ENCODE results near the gene ARHGEF28.

DNA sequence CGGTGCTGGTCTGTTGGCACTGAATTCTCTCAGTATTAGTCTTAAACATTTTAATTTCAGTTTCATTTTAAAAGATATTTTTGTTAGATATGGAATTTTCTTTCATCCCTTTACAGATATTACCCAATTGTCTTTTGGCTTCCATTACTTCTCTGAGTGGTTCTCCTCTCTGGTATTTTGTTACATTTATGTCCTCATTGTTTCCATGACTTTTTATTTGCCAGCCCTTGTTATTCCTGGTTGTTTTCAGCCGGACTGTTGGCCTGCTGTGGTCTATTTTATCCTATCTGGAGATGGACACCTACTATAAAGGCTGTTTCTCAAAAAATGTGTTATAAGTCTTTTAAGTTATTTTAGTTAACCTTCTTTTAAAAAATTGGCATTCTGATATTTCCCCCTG, 117.2 kb downstream of the ARHGEF28 start:
- TF ChIP-seq ZNF24 (IDR thresholded peaks at IDR 0.05) = no peak
- no peak for TF ChIP-seq HIVEP1 (CRISPR knock-in tag; IDR thresholded peaks at IDR 0.05)
- no peak for TF ChIP-seq MTA3 (CRISPR knock-in tag; IDR thresholded peaks at IDR 0.05)
- TF ChIP-seq BHLHE40 (IDR thresholded peaks at IDR 0.05; ENCODE audit: low read length) = no peak
- TF ChIP-seq EZH2 (conservative IDR thresholded peaks at IDR 0.05; ENCODE audit: low read depth, low read length) = no peak
- TF ChIP-seq ZNF816 (CRISPR knock-in tag; IDR thresholded peaks at IDR 0.05; ENCODE audit: borderline replicate concordance) = no peak
- no peak for TF ChIP-seq CTCF (CRISPR knock-in tag; IDR thresholded peaks at IDR 0.05)
- no peak for TF ChIP-seq ZNF292 (CRISPR knock-in tag; IDR thresholded peaks at IDR 0.05; ENCODE audit: borderline replicate concordance, low read depth)
- no peak for TF ChIP-seq AHDC1 (CRISPR knock-in tag; IDR thresholded peaks at IDR 0.05; ENCODE audit: borderline replicate concordance)
